Retinal pigment epithelial cell (primary cell): ENCODE results near the gene PELI2.

ENCODE experiments used
- DNase-seq: peaks from one replicate; pipeline ENCODE4 v3.0.0-alpha.2; 2010; ENCODE audit warnings: low read depth
- H3K4me3 ChIP-seq: 2 replicates; pipeline ENCODE4 v1.5.1; 2011; ENCODE audit warnings: mild to moderate bottlenecking, low read length, control low read depth, moderate library complexity
- TF ChIP-seq, protein P1 (sequence below): conservative IDR thresholded peaks from 2 replicates; pipeline ENCODE4 v1.5.1; 2011; ENCODE audit warnings: low read depth, low read length, control low read depth, inconsistent platforms

Gene PELI2

GRCh38 chr14:56125772-56126636 lies 7.8 kb downstream of the PELI2 start:
- no peak overlapping the region for H3K4me3 ChIP-seq
- TF ChIP-seq, protein P1, sequence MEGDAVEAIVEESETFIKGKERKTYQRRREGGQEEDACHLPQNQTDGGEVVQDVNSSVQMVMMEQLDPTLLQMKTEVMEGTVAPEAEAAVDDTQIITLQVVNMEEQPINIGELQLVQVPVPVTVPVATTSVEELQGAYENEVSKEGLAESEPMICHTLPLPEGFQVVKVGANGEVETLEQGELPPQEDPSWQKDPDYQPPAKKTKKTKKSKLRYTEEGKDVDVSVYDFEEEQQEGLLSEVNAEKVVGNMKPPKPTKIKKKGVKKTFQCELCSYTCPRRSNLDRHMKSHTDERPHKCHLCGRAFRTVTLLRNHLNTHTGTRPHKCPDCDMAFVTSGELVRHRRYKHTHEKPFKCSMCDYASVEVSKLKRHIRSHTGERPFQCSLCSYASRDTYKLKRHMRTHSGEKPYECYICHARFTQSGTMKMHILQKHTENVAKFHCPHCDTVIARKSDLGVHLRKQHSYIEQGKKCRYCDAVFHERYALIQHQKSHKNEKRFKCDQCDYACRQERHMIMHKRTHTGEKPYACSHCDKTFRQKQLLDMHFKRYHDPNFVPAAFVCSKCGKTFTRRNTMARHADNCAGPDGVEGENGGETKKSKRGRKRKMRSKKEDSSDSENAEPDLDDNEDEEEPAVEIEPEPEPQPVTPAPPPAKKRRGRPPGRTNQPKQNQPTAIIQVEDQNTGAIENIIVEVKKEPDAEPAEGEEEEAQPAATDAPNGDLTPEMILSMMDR = no peak
- DNase-seq = no peak

GRCh38 chr14:56126637-56126913 lies 8.4 kb downstream of the PELI2 start:
- TF ChIP-seq, protein P1 = no peak
- no peak for DNase-seq
- no peak overlapping the region for H3K4me3 ChIP-seq

GRCh38 chr14:56127156-56127555 lies 8.9 kb downstream of the PELI2 start:
- TF ChIP-seq, protein P1 = no peak

GRCh38 chr14:56129092-56129491 lies 10.9 kb downstream of the PELI2 start:
- TF ChIP-seq, protein P1 = no peak
- no peak for DNase-seq
- no peak overlapping the region for H3K4me3 ChIP-seq

More at GRCh38 chr14:56127156-56127555, 8.9 kb downstream of the PELI2 start:
- H3K4me3 ChIP-seq = no peak overlapping the region
- DNase-seq = no peak

DNA sequence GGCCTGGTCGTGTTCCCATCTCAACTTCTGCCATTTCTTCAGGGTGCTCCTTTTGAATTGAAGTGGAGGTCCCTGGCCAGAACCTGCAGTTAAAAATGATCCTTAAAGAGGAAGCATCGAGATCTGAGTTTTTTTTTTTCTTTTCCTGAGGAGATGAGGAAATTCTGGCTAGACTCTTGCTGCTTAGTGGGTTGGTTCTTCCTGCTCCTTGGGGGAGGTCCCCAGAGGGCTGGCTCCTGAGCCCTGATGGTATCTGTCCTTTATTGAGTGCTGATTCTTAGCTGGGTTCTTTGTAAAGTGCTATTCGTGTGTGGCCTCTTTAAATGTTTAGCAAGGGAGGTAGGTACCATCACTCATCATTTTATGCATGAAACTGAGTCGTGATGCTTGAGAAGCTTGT lies 11.7 kb downstream of the PELI2 start:
- TF ChIP-seq, protein P1 = no peak
- no peak overlapping the region for H3K4me3 ChIP-seq
- no peak for DNase-seq

GRCh38 chr14:56131004-56131864 lies 13.0 kb downstream of the PELI2 start:
- TF ChIP-seq, protein P1 = no peak
- H3K4me3 ChIP-seq = no peak overlapping the region
- no peak for DNase-seq
